GM12801 (cell line): ENCODE measurements around the gene VEGFC.

Experiments
- CTCF ChIP-seq: IDR thresholded peaks from one replicate; pipeline ENCODE4 v1.5.1; 2011; ENCODE audit warnings: control low read depth; ENCODE audit not compliant: insufficient read length; ENCODE audit errors: extremely low read depth

VEGFC gene

GRCh38 chr4:176775338-176775737 is 17.4 kb downstream of the VEGFC start:
- no peak for TF ChIP-seq CTCF

DNA sequence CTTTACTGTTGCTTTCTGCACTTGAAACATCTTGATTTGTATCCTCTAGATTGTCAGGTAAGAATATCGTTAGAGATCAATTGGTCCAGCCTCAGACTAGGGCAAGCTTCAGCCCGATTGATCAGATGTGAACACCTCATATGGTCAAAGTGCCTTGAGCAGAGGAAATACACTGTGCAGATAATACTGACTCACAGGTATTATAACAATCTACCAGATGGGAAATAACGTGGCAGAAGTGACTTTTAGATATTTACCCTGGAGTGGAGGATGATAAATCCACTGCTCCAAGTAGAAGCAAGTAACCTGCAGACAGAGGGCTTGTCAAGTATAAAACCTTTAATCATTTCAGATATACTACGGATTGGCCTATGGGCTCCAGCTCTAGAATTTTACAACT is 17.9 kb downstream of the VEGFC start:
- TF ChIP-seq CTCF = no peak

DNA sequence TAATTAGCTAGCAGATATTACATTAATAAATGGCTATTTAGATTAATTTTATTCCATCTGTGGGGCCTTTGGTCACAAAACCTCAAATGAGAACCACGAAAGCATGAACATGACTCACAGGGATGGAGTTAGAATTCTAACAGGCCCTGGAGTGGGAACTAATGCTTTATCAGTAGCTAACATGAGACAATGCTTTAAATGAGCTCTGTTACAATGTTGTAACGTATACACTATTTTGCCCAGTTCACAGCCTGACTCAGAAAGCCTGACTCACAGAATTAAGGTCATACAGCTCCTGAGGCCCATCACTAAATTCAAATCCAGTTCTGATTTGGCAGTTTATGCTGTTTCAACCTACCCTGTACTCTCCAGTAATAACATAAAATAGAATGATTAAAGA is 23.2 kb downstream of the VEGFC start:
- TF ChIP-seq CTCF = no peak

DNA sequence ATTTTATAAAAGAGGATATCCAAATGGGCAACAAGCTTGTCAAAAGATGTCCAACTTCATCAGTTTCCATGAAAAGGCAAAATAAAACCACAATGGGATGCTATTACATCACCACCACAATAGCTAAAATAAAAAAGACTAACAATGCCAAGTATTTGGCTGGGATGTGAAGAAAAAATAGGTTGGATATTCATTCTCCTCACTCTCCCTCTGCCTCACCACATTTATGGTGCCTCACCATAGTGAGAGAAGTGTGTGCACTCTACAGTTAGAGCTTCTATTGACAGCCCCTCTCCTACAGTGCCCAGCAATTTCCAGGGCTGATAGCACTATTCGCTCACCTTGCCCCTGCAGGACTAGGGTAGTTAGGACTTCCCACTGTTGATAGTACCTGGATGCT is 25.5 kb downstream of the VEGFC start:
- TF ChIP-seq CTCF = no peak

- no peak for TF ChIP-seq CTCF
Measured at GRCh38 chr4:176762661-176763308, 29.9 kb downstream of the VEGFC start.

DNA sequence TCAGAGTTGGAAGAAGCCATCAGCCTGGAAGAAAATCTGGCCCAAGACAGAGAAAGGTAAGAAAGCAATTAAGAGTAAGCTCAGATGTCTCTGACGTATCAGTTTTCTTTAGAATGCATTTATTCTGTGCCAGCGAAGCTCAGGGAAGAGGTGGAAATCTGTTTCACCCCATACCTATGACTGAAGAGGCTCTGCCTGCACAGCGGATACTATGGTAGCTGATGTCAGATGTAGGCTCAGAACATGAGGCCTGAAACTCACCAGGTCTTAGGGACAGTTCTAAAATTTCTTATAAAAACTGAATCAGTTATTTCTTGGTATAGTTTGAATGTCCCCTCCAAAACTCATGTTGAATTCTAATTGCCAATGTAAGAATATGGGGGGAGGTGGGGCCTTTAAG is 30.9 kb downstream of the VEGFC start:
- TF ChIP-seq CTCF = no peak

DNA sequence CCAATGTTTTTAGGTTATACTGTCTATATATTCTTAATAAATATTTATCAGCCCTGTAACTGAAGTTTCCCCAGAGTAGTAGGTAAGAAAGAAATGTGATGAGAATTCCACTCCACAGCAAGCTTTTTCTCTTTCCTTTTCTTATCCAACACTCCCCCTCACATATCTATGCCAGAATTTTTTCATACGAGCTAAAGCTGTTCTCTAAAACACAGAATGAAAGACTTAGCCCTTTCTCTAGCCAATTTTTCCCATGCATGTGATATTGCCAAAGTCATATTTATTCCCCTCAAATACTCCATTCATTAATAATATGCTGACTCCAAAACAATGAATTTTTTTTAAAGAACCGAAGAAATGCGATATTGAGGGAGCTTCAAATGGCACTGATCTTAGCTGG is 32.3 kb downstream of the VEGFC start:
- no peak for TF ChIP-seq CTCF
